Osteoblast (primary cell): ENCODE data around the gene PGGT1B. TPM values are rescaled to one million over a fixed set of nuclear protein-coding genes. Genes with fewer than 3 reads are reported as not detected.

Experiments
- DNase-seq: peaks from one replicate; pipeline ENCODE4 v3.0.0; 2011; ENCODE audit warnings: low spot score, mixed read lengths; ENCODE audit not compliant: insufficient read length; ENCODE audit errors: missing footprints
- H2AFZ ChIP-seq: 2 replicates; pipeline ENCODE4 v1.6.0; 2011; ENCODE audit warnings: mild to moderate bottlenecking, low read length
- H3K27ac ChIP-seq: 2 replicates; pipeline ENCODE4 v1.5.1; 2011; ENCODE audit warnings: mild to moderate bottlenecking, low read depth, low read length, moderate library complexity
- H3K27me3 ChIP-seq: 2 replicates; pipeline ENCODE4 v1.6.0; 2012; ENCODE audit warnings: mild to moderate bottlenecking, control low read depth, inconsistent platforms, low read length, moderate library complexity; ENCODE audit not compliant: insufficient read depth
- H3K36me3 ChIP-seq: 2 replicates; pipeline ENCODE4 v1.5.1; 2011; ENCODE audit warnings: mild to moderate bottlenecking, low read length, control low read depth, moderate library complexity; ENCODE audit not compliant: insufficient read depth
- H3K4me1 ChIP-seq: 2 replicates; pipeline ENCODE4 v1.5.1; 2011; ENCODE audit warnings: mild to moderate bottlenecking, low read length, control low read depth, moderate library complexity; ENCODE audit not compliant: insufficient read depth
- H3K4me2 ChIP-seq: 2 replicates; pipeline ENCODE4 v1.6.0; 2011; ENCODE audit warnings: mild to moderate bottlenecking, low read length; ENCODE audit not compliant: insufficient read depth
- H3K4me3 ChIP-seq: fragments of 200-600 bp; sonication (generic); 3 replicates; pipeline ENCODE4 v1.5.1; 2012; ENCODE audit warnings: mild to moderate bottlenecking, low read length, inconsistent platforms; ENCODE audit not compliant: insufficient read depth
- H3K79me2 ChIP-seq: 2 replicates; pipeline ENCODE4 v1.6.0; 2012; ENCODE audit warnings: mild to moderate bottlenecking, low read length, control low read depth, inconsistent platforms; ENCODE audit not compliant: insufficient read depth
- H3K9me3 ChIP-seq: 2 replicates; pipeline ENCODE4 v1.5.1; 2011; ENCODE audit warnings: low read depth, low read length, control low read depth
- H4K20me1 ChIP-seq: 2 replicates; pipeline ENCODE4 v1.6.0; 2012; ENCODE audit warnings: mild to moderate bottlenecking, low read length, control low read depth; ENCODE audit not compliant: insufficient read depth
- total RNA-seq: library from RNA; depleted of rRNA; stranded (reverse); fragments of >200 nt; gene quantifications from 2 replicates; pipeline ENCODE4 v1.2.3, GENCODE V29; 2012
- TF ChIP-seq, protein P1 (sequence below): IDR thresholded peaks from 2 replicates; pipeline ENCODE4 v1.5.1; 2011; ENCODE audit warnings: mild to moderate bottlenecking, low read depth, low read length, moderate library complexity; ENCODE audit errors: extremely low read depth

Gene PGGT1B
- total RNA-seq, 1 donor = 14.1 TPM

- Histone ChIP-seq H3K4me1 (no peaks in the 10 kb centered on the region), H3K9me3 (no peaks in the 10 kb centered on the region), H3K27ac (no peak overlapping the region), H3K79me2 (no peaks in the 10 kb centered on the region), H2AFZ (no peak overlapping the region), H4K20me1 (no peaks in the 10 kb centered on the region), H3K36me3 (no peaks in the 10 kb centered on the region), H3K4me2 (no peak overlapping the region), H3K27me3 (no peaks in the 10 kb centered on the region), H3K4me3 (no peak overlapping the region)
- TF ChIP-seq, protein P1, sequence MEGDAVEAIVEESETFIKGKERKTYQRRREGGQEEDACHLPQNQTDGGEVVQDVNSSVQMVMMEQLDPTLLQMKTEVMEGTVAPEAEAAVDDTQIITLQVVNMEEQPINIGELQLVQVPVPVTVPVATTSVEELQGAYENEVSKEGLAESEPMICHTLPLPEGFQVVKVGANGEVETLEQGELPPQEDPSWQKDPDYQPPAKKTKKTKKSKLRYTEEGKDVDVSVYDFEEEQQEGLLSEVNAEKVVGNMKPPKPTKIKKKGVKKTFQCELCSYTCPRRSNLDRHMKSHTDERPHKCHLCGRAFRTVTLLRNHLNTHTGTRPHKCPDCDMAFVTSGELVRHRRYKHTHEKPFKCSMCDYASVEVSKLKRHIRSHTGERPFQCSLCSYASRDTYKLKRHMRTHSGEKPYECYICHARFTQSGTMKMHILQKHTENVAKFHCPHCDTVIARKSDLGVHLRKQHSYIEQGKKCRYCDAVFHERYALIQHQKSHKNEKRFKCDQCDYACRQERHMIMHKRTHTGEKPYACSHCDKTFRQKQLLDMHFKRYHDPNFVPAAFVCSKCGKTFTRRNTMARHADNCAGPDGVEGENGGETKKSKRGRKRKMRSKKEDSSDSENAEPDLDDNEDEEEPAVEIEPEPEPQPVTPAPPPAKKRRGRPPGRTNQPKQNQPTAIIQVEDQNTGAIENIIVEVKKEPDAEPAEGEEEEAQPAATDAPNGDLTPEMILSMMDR = no peak
- DNase-seq = no peak
These were observed 68.0 kb downstream of the PGGT1B start for GRCh38 chr5:115194676-115195075.

DNA sequence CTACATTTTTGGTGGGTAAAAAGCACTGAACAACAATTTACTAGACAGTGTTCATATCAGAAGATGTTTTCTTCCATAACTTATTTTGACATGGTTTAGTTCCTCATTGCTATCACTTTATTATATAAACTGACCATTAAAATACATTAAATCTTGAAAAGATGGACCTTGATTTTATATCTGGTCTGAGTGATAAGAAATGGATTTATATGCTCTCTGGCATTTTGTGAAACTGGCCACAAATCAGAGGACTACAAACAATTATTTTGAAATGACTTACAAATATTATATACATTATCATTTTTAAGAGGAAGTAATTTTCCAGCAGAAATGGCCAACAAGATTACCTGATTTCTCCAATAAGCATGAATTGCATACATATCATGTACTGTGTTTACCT, 69.4 kb downstream of the PGGT1B start:
- Histone ChIP-seq H4K20me1 (no peaks in the 10 kb centered on the region), H3K27me3 (no peaks in the 10 kb centered on the region), H3K27ac (no peak overlapping the region), H2AFZ (no peak overlapping the region), H3K4me2 (no peak overlapping the region), H3K36me3 (no peaks in the 10 kb centered on the region), H3K9me3 (no peaks in the 10 kb centered on the region), H3K4me1 (no peaks in the 10 kb centered on the region), H3K79me2 (no peaks in the 10 kb centered on the region), H3K4me3 (no peak overlapping the region)
- no peak for DNase-seq
- TF ChIP-seq, protein P1 = no peak

DNA sequence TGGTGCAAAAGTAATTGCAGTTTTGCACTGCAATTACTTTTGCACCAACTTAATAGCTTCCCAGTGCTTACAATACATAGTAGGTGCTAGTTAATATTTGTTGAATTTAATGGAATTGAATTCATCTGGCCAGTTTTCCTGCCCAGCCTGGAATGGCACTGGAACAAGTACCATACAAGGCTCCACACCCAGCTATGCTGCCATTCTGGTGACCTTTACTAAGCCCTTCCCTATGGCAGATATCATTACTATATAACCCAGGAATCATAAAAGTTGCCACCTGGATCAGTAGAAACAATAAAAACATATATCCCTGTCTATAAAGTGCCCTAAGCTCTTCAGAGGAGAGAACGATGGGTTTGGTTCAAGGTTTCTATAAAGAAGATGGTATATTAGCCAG, 70.6 kb downstream of the PGGT1B start:
- H3K36me3 ChIP-seq = no peaks in the 10 kb centered on the region
- no peak for DNase-seq
- H2AFZ ChIP-seq = no peak overlapping the region
- H3K9me3 ChIP-seq = no peaks in the 10 kb centered on the region
- H3K4me2 ChIP-seq = no peak overlapping the region
- H4K20me1 ChIP-seq = no peaks in the 10 kb centered on the region
- no peaks in the 10 kb centered on the region for H3K27me3 ChIP-seq
- H3K27ac ChIP-seq = no peak overlapping the region
- TF ChIP-seq, protein P1 = no peak
- no peaks in the 10 kb centered on the region for H3K79me2 ChIP-seq
- H3K4me1 ChIP-seq = no peaks in the 10 kb centered on the region
- no peak overlapping the region for H3K4me3 ChIP-seq

GRCh38 chr5:115191474-115192031, 71.1 kb downstream of the PGGT1B start:
- no peak overlapping the region for H3K4me2 ChIP-seq
- no peak overlapping the region for H3K4me3 ChIP-seq
- no peaks in the 10 kb centered on the region for H4K20me1 ChIP-seq
- no peak overlapping the region for H3K27ac ChIP-seq
- H3K27me3 ChIP-seq = no peaks in the 10 kb centered on the region
- no peaks in the 10 kb centered on the region for H3K36me3 ChIP-seq
- no peaks in the 10 kb centered on the region for H3K79me2 ChIP-seq
- TF ChIP-seq, protein P1 = no peak
- no peaks in the 10 kb centered on the region for H3K9me3 ChIP-seq
- DNase-seq = no peak
- H2AFZ ChIP-seq = no peak overlapping the region
- no peaks in the 10 kb centered on the region for H3K4me1 ChIP-seq
